CD14-positive monocyte (primary cell): ENCODE results near the gene IPO4. TPM values are rescaled to one million over a fixed set of nuclear protein-coding genes. Genes with fewer than 3 reads are reported as not detected.

Experiments
- DNase-seq, 3 donors: peaks; one replicate each; pipeline ENCODE4 v3.0.0-alpha.2; 2011 to 2022
- H2AFZ ChIP-seq: 2 replicates; pipeline ENCODE4 v1.6.0; 2012; ENCODE audit warnings: mild to moderate bottlenecking, low read depth, low read length, inconsistent platforms; ENCODE audit not compliant: insufficient read depth, poor library complexity, severe bottlenecking
- H3K27ac ChIP-seq, 2 donors: 1 replicate in 1 of 2; 2 replicates in 1 of 2; pipeline ENCODE4 v1.5.1; 2012 to 2013; ENCODE audit warnings: low read length in 2 of 2, control low read depth in 1 of 2, inconsistent platforms in 1 of 2, low read depth in 1 of 2, mild to moderate bottlenecking in 1 of 2
- H3K27me3 ChIP-seq, 2 donors: one replicate each; pipeline versions ENCODE4 v1.6.0 to v1.6.1; 2011 to 2013; ENCODE audit warnings: low read length in 2 of 2; ENCODE audit not compliant: control insufficient read depth in 2 of 2, insufficient read depth in 2 of 2
- H3K36me3 ChIP-seq, 2 donors: replicated peaks in 1 of 2; 1 replicate in 1 of 2; 2 replicates in 1 of 2; pipeline versions ENCODE4 v1.5.1 to v1.6.1; 2012 to 2013; ENCODE audit warnings: low read length in 2 of 2, control low read depth in 1 of 2, inconsistent platforms in 1 of 2, mild to moderate bottlenecking in 1 of 2; ENCODE audit not compliant: insufficient read depth in 2 of 2, control insufficient read depth in 1 of 2
- H3K4me1 ChIP-seq, 2 donors: 1 replicate in 1 of 2; 2 replicates in 1 of 2; pipeline versions ENCODE4 v1.5.1 to v1.6.1; 2012 to 2013; ENCODE audit warnings: low read length in 2 of 2, control low read depth in 1 of 2, inconsistent platforms in 1 of 2, mild to moderate bottlenecking in 1 of 2, moderate library complexity in 1 of 2; ENCODE audit not compliant: insufficient read depth in 2 of 2, control insufficient read depth in 1 of 2
- H3K4me2 ChIP-seq: replicated peaks from 2 replicates; pipeline ENCODE3; 2012; ENCODE audit warnings: low read length, moderate library complexity, mild to moderate bottlenecking; ENCODE audit not compliant: poor library complexity, severe bottlenecking; ENCODE audit errors: extremely low read depth
- H3K4me3 ChIP-seq, 3 experiments: fragments of 200-600 bp in 1 of 3; sonication (generic) in 1 of 3; replicated peaks in 1 of 3; 1 replicate in 2 of 3; 2 replicates in 1 of 3; pipeline ENCODE4 v1.5.1; 2011 to 2013; ENCODE audit warnings: low read length in 3 of 3, mild to moderate bottlenecking in 3 of 3, control low read depth in 2 of 3, low read depth in 2 of 3, inconsistent platforms in 1 of 3, moderate library complexity in 1 of 3
- H3K79me2 ChIP-seq: 2 replicates; pipeline ENCODE4 v1.6.0; 2012; ENCODE audit warnings: mild to moderate bottlenecking, control low read depth, inconsistent platforms, low read length, moderate library complexity; ENCODE audit not compliant: insufficient read depth
- H3K9ac ChIP-seq: 2 replicates; pipeline ENCODE4 v1.6.0; 2017; ENCODE audit warnings: low read length, mild to moderate bottlenecking; ENCODE audit not compliant: insufficient read depth, poor library complexity, severe bottlenecking
- H3K9me3 ChIP-seq, 2 donors: replicated peaks in 1 of 2; 1 replicate in 1 of 2; 2 replicates in 1 of 2; pipeline versions ENCODE4 v1.5.1 to v1.6.1; 2012 to 2013; ENCODE audit warnings: low read length in 2 of 2, control low read depth in 1 of 2; ENCODE audit not compliant: control insufficient read depth in 1 of 2, insufficient read depth in 1 of 2
- H4K20me1 ChIP-seq: 2 replicates; pipeline ENCODE4 v1.6.0; 2012; ENCODE audit warnings: mild to moderate bottlenecking, low read length, control low read depth, moderate library complexity; ENCODE audit not compliant: insufficient read depth
- H3K27ac Mint-ChIP-seq, 7 donors: one replicate each; pipeline ENCODE4 v1.8.0; 2020; ENCODE audit warnings: mild to moderate bottlenecking in 7 of 7, mixed read lengths in 7 of 7, moderate library complexity in 6 of 7, inconsistent platforms in 2 of 7
- H3K27me3 Mint-ChIP-seq, 3 donors: one replicate each; pipeline ENCODE4 v1.8.0; 2021 to 2022; ENCODE audit warnings: low read depth in 3 of 3, mild to moderate bottlenecking in 3 of 3, mixed read lengths in 3 of 3, moderate library complexity in 3 of 3, inconsistent platforms in 1 of 3
- H3K36me3 Mint-ChIP-seq, 2 donors: one replicate each; pipeline ENCODE4 v1.8.0; 2020; ENCODE audit warnings: mixed read lengths in 2 of 2, inconsistent platforms in 1 of 2, mild to moderate bottlenecking in 1 of 2
- H3K4me1 Mint-ChIP-seq: one replicate; pipeline ENCODE4 v1.8.0; 2020; ENCODE audit warnings: mild to moderate bottlenecking, mixed read lengths
- H3K4me3 Mint-ChIP-seq, 2 donors: one replicate each; pipeline ENCODE4 v1.8.0; 2020; ENCODE audit warnings: mild to moderate bottlenecking in 2 of 2, mixed read lengths in 2 of 2, moderate library complexity in 1 of 2
- H3K9me3 Mint-ChIP-seq, 7 donors: one replicate each; pipeline ENCODE4 v1.8.0; 2020 to 2022; ENCODE audit warnings: mixed read lengths in 7 of 7, mild to moderate bottlenecking in 6 of 7, moderate library complexity in 6 of 7, inconsistent platforms in 2 of 7
- WGBS: methylation state at CpG from one replicate; pipeline ENCODE4 v1.1.5; 2013; ENCODE audit warnings: missing lambda C conversion rate; ENCODE audit not compliant: insufficient coverage; 5-methylcytosine and 5-hydroxymethylcytosine counted together
- intact Hi-C, 2 donors: fragments of 100-400 bp; cut with micrococcal nuclease; formaldehyde crosslinking; loops; one replicate each; pipeline versions ENCODE4 v1.15.0 to v1.15.1; 2023
- polyA plus RNA-seq, 3 donors: library from polyadenylated mRNA; depleted of rRNA in 1 of 3; unstranded in 2 of 3; stranded (reverse) in 1 of 3; fragments of 300-500 nt in 2 of 3; fragments of >200 nt in 1 of 3; fragmentation: Illumina TruSeq in 2 of 3; gene quantifications; 1 replicate in 2 of 3; 2 replicates in 1 of 3; pipeline ENCODE4 v1.2.3, GENCODE V29; 2012 to 2021
- TF ChIP-seq, protein P1 (sequence below): fragments of 200-600 bp; IDR thresholded peaks from one replicate; pipeline ENCODE4 v1.8.0; 2022; ENCODE audit warnings: antibody characterized with exemption, mild to moderate bottlenecking

Gene IPO4
- polyA plus RNA-seq, 3 donors, result 4.1 to 14.2 (median 4.3) TPM

DNA sequence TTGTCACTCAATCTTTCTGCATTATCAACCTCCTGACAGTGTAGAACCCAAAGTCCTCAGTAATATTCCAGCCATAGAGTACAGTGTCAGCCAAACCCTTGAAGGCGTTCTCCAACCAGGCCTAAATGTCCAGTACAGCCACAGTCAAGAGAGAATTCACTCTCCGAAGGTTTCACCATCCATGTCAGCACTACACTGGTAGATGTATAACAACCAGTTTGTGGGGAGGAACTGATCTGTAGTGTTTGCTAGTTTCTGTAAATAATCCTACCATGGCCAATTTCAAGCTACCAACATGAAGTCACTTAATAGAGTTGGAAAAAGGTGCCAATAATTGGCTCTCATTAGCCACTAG, 27.7 kb upstream of the IPO4 start:
- H3K9ac ChIP-seq, result no peak overlapping the region
- H3K79me2 ChIP-seq, result peaks cover 40% of the 10 kb centered on the region
- H3K36me3 Mint-ChIP-seq, result peaks cover 22 to 25% of the 10 kb centered on the region in 2 donors
- H3K4me2 ChIP-seq, result peak overlapping the region; percentile 87
- H2AFZ ChIP-seq, result peak overlapping the region; percentile 86
- peak overlapping the region in 1 of 3 experiments; percentile 90 for H3K4me3 ChIP-seq
- H3K27me3 Mint-ChIP-seq, result peaks cover 0 to 4% (median 1%) of the 10 kb centered on the region in 3 donors
- no peaks in the 10 kb centered on the region for H4K20me1 ChIP-seq
- H3K9me3 Mint-ChIP-seq, result no peaks in the 10 kb centered on the region
- H3K27ac Mint-ChIP-seq, result peak overlapping the region; percentile 95 to 100 (median 98)
- no peaks in the 10 kb centered on the region for H3K27me3 ChIP-seq
- DNase-seq, result no peak
- intact Hi-C loops, result loop anchor here (1.0 to 10.0 kb wide), 2 partner anchors 15 to 88 kb away; partner anchors contain the start of gene CIDEB (in 1 of the 2)
- TF ChIP-seq, protein P1, sequence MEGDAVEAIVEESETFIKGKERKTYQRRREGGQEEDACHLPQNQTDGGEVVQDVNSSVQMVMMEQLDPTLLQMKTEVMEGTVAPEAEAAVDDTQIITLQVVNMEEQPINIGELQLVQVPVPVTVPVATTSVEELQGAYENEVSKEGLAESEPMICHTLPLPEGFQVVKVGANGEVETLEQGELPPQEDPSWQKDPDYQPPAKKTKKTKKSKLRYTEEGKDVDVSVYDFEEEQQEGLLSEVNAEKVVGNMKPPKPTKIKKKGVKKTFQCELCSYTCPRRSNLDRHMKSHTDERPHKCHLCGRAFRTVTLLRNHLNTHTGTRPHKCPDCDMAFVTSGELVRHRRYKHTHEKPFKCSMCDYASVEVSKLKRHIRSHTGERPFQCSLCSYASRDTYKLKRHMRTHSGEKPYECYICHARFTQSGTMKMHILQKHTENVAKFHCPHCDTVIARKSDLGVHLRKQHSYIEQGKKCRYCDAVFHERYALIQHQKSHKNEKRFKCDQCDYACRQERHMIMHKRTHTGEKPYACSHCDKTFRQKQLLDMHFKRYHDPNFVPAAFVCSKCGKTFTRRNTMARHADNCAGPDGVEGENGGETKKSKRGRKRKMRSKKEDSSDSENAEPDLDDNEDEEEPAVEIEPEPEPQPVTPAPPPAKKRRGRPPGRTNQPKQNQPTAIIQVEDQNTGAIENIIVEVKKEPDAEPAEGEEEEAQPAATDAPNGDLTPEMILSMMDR, result no peak
- no CpG with 5 or more reads among the region's 2 CpGs for WGBS
- H3K27ac ChIP-seq, result peak overlapping the region in 1 of 2 donors; percentile 98
- no peaks in the 10 kb centered on the region for H3K9me3 ChIP-seq
- H3K4me1 Mint-ChIP-seq, result peaks cover 30% of the 10 kb centered on the region
- peaks cover 30 to 36% of the 10 kb centered on the region in 2 donors for H3K4me1 ChIP-seq
- peaks cover 9 to 19% of the 10 kb centered on the region in 2 donors for H3K36me3 ChIP-seq
- H3K4me3 Mint-ChIP-seq, result peak overlapping the region in 1 of 2 donors; percentile 86

DNA sequence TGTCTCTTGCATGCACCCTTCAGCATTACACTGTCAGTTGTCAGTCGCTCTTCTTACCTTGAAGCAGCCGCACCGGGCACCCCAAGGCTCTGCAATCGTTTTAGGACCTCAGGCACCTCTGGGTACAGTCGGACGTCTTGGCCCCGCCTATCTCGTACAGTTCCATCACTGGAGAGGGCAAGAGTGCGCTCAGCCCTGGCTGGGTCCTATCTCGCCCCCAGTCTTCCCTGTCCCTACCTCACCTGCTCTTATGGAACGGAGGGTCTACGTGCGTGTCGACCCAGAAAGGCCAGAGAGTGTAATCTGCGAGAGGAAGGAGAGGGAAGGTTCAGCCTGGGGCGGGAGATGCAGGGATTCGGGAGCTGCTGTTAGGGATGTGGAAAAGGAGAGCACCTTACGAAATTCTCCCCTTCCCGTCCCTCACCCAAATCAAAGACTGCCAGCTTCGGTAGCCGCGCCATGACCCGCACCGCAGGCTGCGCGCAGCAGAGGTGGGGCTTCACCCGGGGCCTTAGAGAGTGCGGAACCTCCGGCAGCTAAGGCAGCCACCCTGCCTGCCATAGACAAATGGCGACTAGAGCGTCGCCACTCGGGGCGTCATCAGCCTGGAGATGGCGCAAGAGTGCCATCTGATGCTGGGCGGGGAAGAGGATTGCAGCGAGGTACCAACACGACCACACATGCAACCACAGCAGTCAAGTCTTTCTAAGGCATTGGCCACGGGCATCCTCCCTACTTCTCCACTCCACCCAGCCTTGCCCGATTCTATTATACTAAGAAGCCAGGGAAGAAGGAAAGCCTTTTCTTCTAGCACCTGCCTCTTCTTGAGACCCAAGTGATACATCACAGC, 27.1 kb upstream of the IPO4 start, which contains the start of gene MDP1:
TSS of gene MDP1 (minus strand) at position 572 of the 850 bp plus-strand sequence. CDS start at position 461, 111 bp downstream.
- Histone ChIP-seq H3K36me3 (peaks cover 12 to 25% of the 10 kb centered on the region in 2 donors), H3K9ac (peak within 1 kb of the TSS; percentile 88), H3K27ac (peak within 1 kb of the TSS; percentile 87 to 98), H3K4me3 (peak within 1 kb of the TSS; percentile 71 to 90 (median 77)), H3K27me3 (no peaks in the 10 kb centered on the region), H3K9me3 (no peaks in the 10 kb centered on the region), H3K79me2 (peaks cover 39% of the 10 kb centered on the region), H4K20me1 (no peaks in the 10 kb centered on the region), H3K4me1 (peaks cover 30 to 36% of the 10 kb centered on the region in 2 donors), H3K4me2 (peak within 1 kb of the TSS; percentile 87), H2AFZ (peak within 1 kb of the TSS; percentile 86)
- DNase-seq, result peak; percentile 91 to 92 (median 91)
- peak within 1 kb of the TSS; percentile 95 to 100 (median 98) for H3K27ac Mint-ChIP-seq
- H3K36me3 Mint-ChIP-seq, result peaks cover 25 to 30% of the 10 kb centered on the region in 2 donors
- 0% methylated on average over 29 of the region's 40 CpGs for WGBS
- peak within 1 kb of the TSS; percentile 86 to 93 for H3K4me3 Mint-ChIP-seq
- H3K4me1 Mint-ChIP-seq, result peaks cover 31% of the 10 kb centered on the region
- TF ChIP-seq, protein P1, result peak; percentile 50
- H3K27me3 Mint-ChIP-seq, result peaks cover 0 to 4% (median 1%) of the 10 kb centered on the region in 3 donors
- intact Hi-C loops, result loop anchor here (1.0 to 10.0 kb wide), 2 partner anchors 16 to 89 kb away; partner anchors contain the start of gene CIDEB (in 1 of the 2)
- H3K9me3 Mint-ChIP-seq, result no peaks in the 10 kb centered on the region
